MM.1S (cell line): ENCODE data around the gene H6PD.
A peak's percentile ranks its signal among the peaks of the same experiment; 100 is the strongest.

Experiments
- DNase-seq: peaks from one replicate; pipeline ENCODE4 v3.0.0-alpha.2; 2015
- H2AFZ ChIP-seq: fragments of 300-600 bp; sonication (generic); 2 replicates; pipeline ENCODE4 v1.6.0; 2016; ENCODE audit warnings: antibody characterized with exemption, low read length
- H3F3A ChIP-seq: fragments of 300-600 bp; sonication (generic); 2 replicates; pipeline ENCODE4 v1.6.1; 2016; ENCODE audit warnings: mild to moderate bottlenecking, antibody characterized with exemption, low read length, moderate library complexity, mixed read lengths; ENCODE audit not compliant: insufficient read depth
- H3K27ac ChIP-seq: fragments of 300-600 bp; sonication (generic); 2 replicates; pipeline ENCODE4 v1.5.1; 2016; ENCODE audit warnings: mild to moderate bottlenecking, low read length
- H3K27me3 ChIP-seq: fragments of 300-600 bp; sonication (generic); replicated peaks from 2 replicates; pipeline ENCODE4 v1.6.0; 2016; ENCODE audit warnings: low read length; ENCODE audit not compliant: insufficient read depth
- H3K36me3 ChIP-seq: fragments of 300-600 bp; sonication (generic); replicated peaks from 2 replicates; pipeline ENCODE4 v1.6.1; 2016; ENCODE audit warnings: mild to moderate bottlenecking, low read length, mixed read lengths; ENCODE audit not compliant: insufficient read depth
- H3K4me1 ChIP-seq: fragments of 300-600 bp; sonication (generic); 2 replicates; pipeline ENCODE4 v1.6.1; 2016; ENCODE audit warnings: low read length, mixed read lengths
- H3K4me2 ChIP-seq: fragments of 300-600 bp; sonication (generic); 2 replicates; pipeline ENCODE4 v1.6.0; 2016; ENCODE audit warnings: low read depth, low read length
- H3K4me3 ChIP-seq: fragments of 300-600 bp; sonication (generic); 2 replicates; pipeline ENCODE4 v1.5.1; 2016; ENCODE audit warnings: low read length, mixed read lengths
- H3K79me2 ChIP-seq: fragments of 300-600 bp; sonication (generic); 2 replicates; pipeline ENCODE4 v1.6.1; 2016; ENCODE audit warnings: mixed run types, low read length, mixed read lengths
- H3K9ac ChIP-seq: fragments of 300-600 bp; sonication (generic); 2 replicates; pipeline ENCODE4 v1.6.1; 2016; ENCODE audit warnings: low read length, mixed read lengths
- H3K9me2 ChIP-seq: fragments of 300-600 bp; sonication (generic); replicated peaks from 2 replicates; pipeline ENCODE4 v1.6.1; 2016; ENCODE audit warnings: mild to moderate bottlenecking, low read length, mixed read lengths; ENCODE audit not compliant: insufficient read depth
- H3K9me3 ChIP-seq: fragments of 300-600 bp; sonication (generic); replicated peaks from 2 replicates; pipeline ENCODE4 v1.6.1; 2016; ENCODE audit warnings: mild to moderate bottlenecking, low read length, mixed read lengths; ENCODE audit not compliant: insufficient read depth
- H4K20me1 ChIP-seq: fragments of 300-600 bp; sonication (generic); 2 replicates; pipeline ENCODE4 v1.6.1; 2016; ENCODE audit warnings: mild to moderate bottlenecking, low read length, moderate library complexity, mixed read lengths; ENCODE audit not compliant: insufficient read depth
- EZH2 ChIP-seq: fragments of 300-600 bp; sonication (generic); optimal IDR thresholded peaks from 2 replicates; pipeline ENCODE3; 2017; ENCODE audit warnings: low read depth, mild to moderate bottlenecking, antibody characterized with exemption, low read length, mixed read lengths
- EZH2phosphoT487 ChIP-seq: fragments of 300-600 bp; sonication (generic); IDR thresholded peaks from 2 replicates; pipeline ENCODE4 v1.6.1; 2018; ENCODE audit warnings: antibody characterized with exemption, low read length
- TF ChIP-seq, protein P1 (sequence below): fragments of 300-600 bp; sonication (generic); IDR thresholded peaks from 2 replicates; pipeline ENCODE4 v1.5.1; 2016; ENCODE audit warnings: antibody characterized with exemption, low read length, mixed read lengths

Gene H6PD

DNA sequence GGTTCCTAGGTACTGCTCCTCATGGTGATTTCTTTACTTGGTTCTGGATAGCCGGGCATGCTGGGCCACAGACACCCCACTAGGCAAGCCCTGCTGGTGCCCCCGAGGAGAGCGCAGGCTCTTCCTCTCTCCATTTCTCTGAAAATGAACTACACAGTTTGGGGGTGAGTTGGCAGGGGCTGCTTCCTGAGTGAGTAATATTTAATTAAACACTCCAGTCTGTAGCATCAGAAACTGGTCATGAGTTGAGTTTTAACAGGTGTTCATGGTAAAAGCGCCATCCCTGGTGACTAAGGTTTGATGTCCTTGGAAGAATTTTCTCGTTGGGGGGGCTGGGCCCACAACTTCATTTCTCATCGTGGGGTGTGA lies 59.8 kb downstream of the H6PD start:
- Histone ChIP-seq H3K36me3 (no peaks in the 10 kb centered on the region), H4K20me1 (no peaks in the 10 kb centered on the region), H3K27me3 (0 out of 2 replicates have a peak, but pooled peaks cover 3% of the 10 kb centered on the region), H3F3A (no peaks in the 10 kb centered on the region), H2AFZ (no peak overlapping the region), H3K4me2 (peak overlapping the region; percentile 62), H3K27ac (no peak overlapping the region), H3K9me3 (no peaks in the 10 kb centered on the region), H3K4me1 (peaks cover 16% of the 10 kb centered on the region), H3K79me2 (peaks cover 19% of the 10 kb centered on the region), H3K9ac (peak overlapping the region; percentile 57; the same call in 1 of the 2 replicates), H3K9me2 (no peaks in the 10 kb centered on the region), H3K4me3 (peak overlapping the region; percentile 78; the same call in 1 of the 2 replicates)
- TF ChIP-seq, protein P1, sequence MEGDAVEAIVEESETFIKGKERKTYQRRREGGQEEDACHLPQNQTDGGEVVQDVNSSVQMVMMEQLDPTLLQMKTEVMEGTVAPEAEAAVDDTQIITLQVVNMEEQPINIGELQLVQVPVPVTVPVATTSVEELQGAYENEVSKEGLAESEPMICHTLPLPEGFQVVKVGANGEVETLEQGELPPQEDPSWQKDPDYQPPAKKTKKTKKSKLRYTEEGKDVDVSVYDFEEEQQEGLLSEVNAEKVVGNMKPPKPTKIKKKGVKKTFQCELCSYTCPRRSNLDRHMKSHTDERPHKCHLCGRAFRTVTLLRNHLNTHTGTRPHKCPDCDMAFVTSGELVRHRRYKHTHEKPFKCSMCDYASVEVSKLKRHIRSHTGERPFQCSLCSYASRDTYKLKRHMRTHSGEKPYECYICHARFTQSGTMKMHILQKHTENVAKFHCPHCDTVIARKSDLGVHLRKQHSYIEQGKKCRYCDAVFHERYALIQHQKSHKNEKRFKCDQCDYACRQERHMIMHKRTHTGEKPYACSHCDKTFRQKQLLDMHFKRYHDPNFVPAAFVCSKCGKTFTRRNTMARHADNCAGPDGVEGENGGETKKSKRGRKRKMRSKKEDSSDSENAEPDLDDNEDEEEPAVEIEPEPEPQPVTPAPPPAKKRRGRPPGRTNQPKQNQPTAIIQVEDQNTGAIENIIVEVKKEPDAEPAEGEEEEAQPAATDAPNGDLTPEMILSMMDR = no peak
- TF ChIP-seq EZH2phosphoT487 = no peak
- TF ChIP-seq EZH2 = no peak
- no peak for DNase-seq

DNA sequence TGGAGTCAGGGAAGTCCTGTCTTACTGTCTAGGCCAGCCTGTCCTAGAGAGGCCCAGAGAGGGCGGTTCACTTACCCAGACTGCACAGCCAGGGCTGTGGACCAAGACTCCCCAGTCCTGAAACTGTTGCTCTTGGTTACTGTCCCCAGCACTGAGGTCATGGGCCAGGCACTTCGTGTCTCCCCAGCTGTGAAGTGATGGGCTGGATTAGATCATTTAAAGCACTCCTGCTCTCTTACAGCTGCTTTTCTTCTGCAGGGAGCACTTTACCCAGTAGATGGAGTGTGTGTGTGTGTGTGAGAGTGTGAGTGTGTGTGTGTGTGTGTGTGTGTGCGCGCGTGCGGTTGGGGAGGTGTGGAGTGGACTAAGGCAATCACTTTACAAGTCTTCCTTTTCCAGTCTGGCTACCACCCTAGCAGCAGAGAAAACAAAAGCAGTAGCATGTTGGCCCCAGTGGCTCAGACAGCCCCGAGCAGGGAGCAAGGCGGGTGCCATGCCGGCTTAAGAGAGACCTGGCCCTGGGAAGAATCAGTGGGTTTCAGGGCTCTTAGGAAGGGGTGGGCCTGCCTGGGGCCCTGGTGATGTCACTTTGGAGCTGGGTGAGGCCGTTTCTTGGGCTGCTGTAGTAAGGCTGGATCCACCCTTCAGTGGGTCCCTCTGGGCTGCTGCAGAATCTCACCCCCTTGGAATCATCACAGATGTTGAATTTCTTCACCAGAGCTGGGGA lies 60.5 kb downstream of the H6PD start:
- Histone ChIP-seq H3K4me3 (no peak overlapping the region), H3K9ac (no peak overlapping the region), H3K79me2 (peaks cover 19% of the 10 kb centered on the region)

DNA sequence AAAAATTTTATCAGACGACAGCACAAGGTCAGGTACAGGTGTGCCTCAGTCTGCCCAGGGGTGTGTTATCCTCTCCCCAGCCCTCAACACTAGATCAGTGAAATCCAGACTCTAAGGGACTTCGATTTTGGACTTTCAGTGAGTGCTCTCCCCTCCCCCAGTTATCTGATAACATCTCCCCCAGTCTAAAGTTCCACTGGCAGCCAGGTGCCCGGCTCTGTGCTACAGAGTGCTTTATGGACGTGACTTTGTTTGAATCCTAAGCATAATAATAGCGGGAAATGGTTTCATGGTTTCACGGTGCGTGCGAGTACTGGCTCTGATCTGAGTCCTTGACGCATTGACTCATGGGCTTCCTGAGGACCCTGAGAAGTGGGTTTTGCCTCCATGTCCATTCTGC lies 61.3 kb downstream of the H6PD start:
- no peaks in the 10 kb centered on the region for H3K36me3 ChIP-seq
- no peaks in the 10 kb centered on the region for H3K9me3 ChIP-seq
- no peak overlapping the region for H3K27ac ChIP-seq
- TF ChIP-seq, protein P1 = no peak
- no peak for TF ChIP-seq EZH2
- no peak for TF ChIP-seq EZH2phosphoT487
- peaks cover 16% of the 10 kb centered on the region for H3K4me1 ChIP-seq
- H3K9ac ChIP-seq = no peak overlapping the region
- H3K27me3 ChIP-seq = 0 out of 2 replicates have a peak, but pooled peaks cover 3% of the 10 kb centered on the region
- H3K4me3 ChIP-seq = no peak overlapping the region
- no peak overlapping the region for H3K4me2 ChIP-seq
- H3K9me2 ChIP-seq = no peaks in the 10 kb centered on the region
- H4K20me1 ChIP-seq = no peaks in the 10 kb centered on the region
- H3F3A ChIP-seq = no peaks in the 10 kb centered on the region
- DNase-seq = no peak
- H3K79me2 ChIP-seq = peaks cover 19% of the 10 kb centered on the region
- H2AFZ ChIP-seq = no peak overlapping the region

More for the DNA sequence above, 60.5 kb downstream of the H6PD start:
- DNase-seq = peak; percentile 78
- Histone ChIP-seq H3K9me2 (no peaks in the 10 kb centered on the region), H3F3A (no peaks in the 10 kb centered on the region), H4K20me1 (no peaks in the 10 kb centered on the region), H3K27ac (no peak overlapping the region), H3K36me3 (no peaks in the 10 kb centered on the region), H3K4me2 (peak overlapping the region; percentile 62; the same call in 1 of the 2 replicates), H2AFZ (no peak overlapping the region), H3K27me3 (0 out of 2 replicates have a peak, but pooled peaks cover 3% of the 10 kb centered on the region), H3K4me1 (peaks cover 16% of the 10 kb centered on the region), H3K9me3 (no peaks in the 10 kb centered on the region)
- TF ChIP-seq EZH2 = no peak
- TF ChIP-seq, protein P1 = peak; percentile 32
